GM12878 (cell line): ENCODE data around the gene CHCT1. TPM values are rescaled to one million over a fixed set of nuclear protein-coding genes. Genes with fewer than 3 reads are reported as not detected.

Source experiments
- ATAC-seq: fragments of 200-7000 bp; cut with Tn5 transposase; 3 replicates; pipeline ENCODE4 v1.9.1; 2020; ENCODE audit warnings: mild to moderate bottlenecking, moderate library complexity
- BruUV-seq: library from RNA; stranded (reverse); fragments of 400-500 nt; replicated peaks from 2 replicates; lab custom pipeline; 2021; lab: Mats Ljungman, UMichigan
- CTCF ChIA-PET: fragments of 300-600 bp; sonication (Branson Sonifier 250); formaldehyde crosslinking; extraction: SDS; loops from one replicate; lab custom pipeline; 2021; ENCODE audit warnings: inconsistent platforms; lab: Yijun Ruan, JAX
- POLR2A ChIA-PET: fragments of 350-600 bp; formaldehyde crosslinking; extraction: SDS; loops from one replicate; lab custom pipeline; 2021; ENCODE audit warnings: inconsistent platforms; lab: Charles Lee
- RAD21 ChIA-PET: fragments of 300-600 bp; sonication (Branson Sonifier 250); formaldehyde crosslinking; loops from one replicate; lab custom pipeline; 2023; ENCODE audit warnings: antibody characterized with exemption; ENCODE audit not compliant: unreplicated experiment; lab: Charles Lee
- SMC1A ChIA-PET: fragments of 300-600 bp; sonication (Branson Sonifier 250); formaldehyde crosslinking; loops from one replicate; lab custom pipeline; 2023; ENCODE audit not compliant: unreplicated experiment, uncharacterized antibody; lab: Charles Lee
- DNase-seq: peaks from one replicate; pipeline ENCODE4 v3.0.0-alpha.2; 2011; ENCODE audit warnings: low read depth, low spot score
- FAIRE-seq: peaks from 3 replicates; lab custom pipeline; 2011; peaks lifted over from hg19 to GRCh38; lab: Jason Lieb, UNC
- H2AFZ ChIP-seq: 2 replicates; pipeline ENCODE4 v1.6.0; 2011; ENCODE audit warnings: low read depth, low read length, control low read depth; ENCODE audit not compliant: control insufficient read depth
- H3K27ac ChIP-seq: 2 replicates; pipeline ENCODE4 v1.5.1; 2011; ENCODE audit warnings: control low read depth; ENCODE audit not compliant: control insufficient read depth, insufficient read depth
- H3K27me3 ChIP-seq, 2 experiments: replicated peaks in 1 of 2; 2 replicates each; pipeline versions ENCODE4 v1.6.0 to v1.6.1; 2011; ENCODE audit warnings: low read length in 1 of 2; ENCODE audit not compliant: control insufficient read depth in 2 of 2, insufficient read depth in 2 of 2
- H3K36me3 ChIP-seq, 2 experiments: 2 replicates each; pipeline ENCODE4 v1.5.1; 2011; ENCODE audit warnings: low read length in 1 of 2; ENCODE audit not compliant: control insufficient read depth in 2 of 2, insufficient read depth in 2 of 2
- H3K4me1 ChIP-seq: 2 replicates; pipeline ENCODE4 v1.6.1; 2011; ENCODE audit warnings: mild to moderate bottlenecking, low read length, moderate library complexity, mixed read lengths; ENCODE audit not compliant: control insufficient read depth, insufficient read depth
- H3K4me2 ChIP-seq: 2 replicates; pipeline ENCODE4 v1.6.0; 2011; ENCODE audit warnings: control low read depth; ENCODE audit not compliant: control insufficient read depth, insufficient read depth
- H3K4me3 ChIP-seq: fragments of 200-600 bp; sonication (generic); 2 replicates; pipeline ENCODE4 v1.5.1; 2016
- H3K79me2 ChIP-seq: 2 replicates; pipeline ENCODE4 v1.6.0; 2011; ENCODE audit warnings: low read length; ENCODE audit not compliant: control insufficient read depth, insufficient read depth
- H3K9ac ChIP-seq: 2 replicates; pipeline ENCODE4 v1.8.0; 2011; ENCODE audit warnings: low read length, control low read depth, mixed read lengths; ENCODE audit not compliant: control insufficient read depth, insufficient read depth
- H3K9me3 ChIP-seq: replicated peaks from 3 replicates; pipeline ENCODE4 v1.5.1; 2011; ENCODE audit warnings: mild to moderate bottlenecking, low read length; ENCODE audit not compliant: control insufficient read depth, insufficient read depth
- H4K20me1 ChIP-seq: 2 replicates; pipeline ENCODE4 v1.6.0; 2011; ENCODE audit not compliant: control insufficient read depth, insufficient read depth
- BHLHE40 ChIP-seq, 2 experiments: fragments of 450-650 bp in 1 of 2; IDR thresholded peaks; 2 replicates each; pipeline ENCODE4 v1.6.1; 2011 to 2017; ENCODE audit warnings: low read depth in 2 of 2, borderline replicate concordance in 1 of 2, improper control_type of control experiment in 1 of 2, low read length in 1 of 2, mild to moderate bottlenecking in 1 of 2
- CREM ChIP-seq: IDR thresholded peaks from 2 replicates; pipeline ENCODE4 v1.6.1; 2014; ENCODE audit warnings: antibody characterized with exemption, low read depth
- CTCF ChIP-seq, 3 experiments: IDR thresholded peaks in 2 of 3; conservative IDR thresholded peaks in 1 of 3; 2 replicates each; pipeline ENCODE4 v1.5.1; 2011; ENCODE audit warnings: low read depth in 3 of 3, low read length in 3 of 3, mild to moderate bottlenecking in 3 of 3, control low read depth in 2 of 3, moderate library complexity in 2 of 3, inconsistent platforms in 1 of 3, mixed read lengths in 1 of 3; ENCODE audit not compliant: control insufficient read depth in 2 of 3, insufficient read depth in 1 of 3; ENCODE audit errors: extremely low read depth in 1 of 3
- ESRRA ChIP-seq: IDR thresholded peaks from 2 replicates; pipeline ENCODE4 v1.6.1; 2012; ENCODE audit warnings: mild to moderate bottlenecking, low read length, improper control_type of control experiment
- FOXK2 ChIP-seq: fragments of 450-650 bp; IDR thresholded peaks from 2 replicates; pipeline ENCODE4 v1.6.1; 2017; ENCODE audit warnings: mild to moderate bottlenecking, moderate library complexity
- HDAC6 ChIP-seq: fragments of 200-600 bp; sonication (generic); IDR thresholded peaks from one replicate; pipeline ENCODE4 v1.8.0; 2017; ENCODE audit warnings: antibody characterized with exemption; ENCODE audit not compliant: unreplicated experiment
- HDGF ChIP-seq: fragments of 450-650 bp; IDR thresholded peaks from 2 replicates; pipeline ENCODE4 v1.6.1; 2016; ENCODE audit warnings: antibody characterized with exemption
- JUNB ChIP-seq: IDR thresholded peaks from 2 replicates; pipeline ENCODE4 v1.6.1; 2016; ENCODE audit warnings: antibody characterized with exemption, mild to moderate bottlenecking
- NBN ChIP-seq: fragments of 450-650 bp; IDR thresholded peaks from 2 replicates; pipeline ENCODE4 v1.6.1; 2016
- POLR2AphosphoS2 ChIP-seq: IDR thresholded peaks from 2 replicates; pipeline ENCODE4 v1.6.1; 2011; ENCODE audit warnings: low read depth, mild to moderate bottlenecking, low read length, improper control_type of control experiment, moderate library complexity
- SMAD1 ChIP-seq: fragments of 450-650 bp; IDR thresholded peaks from 2 replicates; pipeline ENCODE4 v1.6.1; 2018; ENCODE audit warnings: mild to moderate bottlenecking, low read depth; ENCODE audit not compliant: partially characterized antibody
- SMARCA5 ChIP-seq: fragments of 450-650 bp; IDR thresholded peaks from 2 replicates; pipeline ENCODE4 v1.6.1; 2017; ENCODE audit warnings: mild to moderate bottlenecking
- SPI1 ChIP-seq: IDR thresholded peaks from 2 replicates; pipeline ENCODE4 v1.6.1; 2011; ENCODE audit warnings: low read depth, mild to moderate bottlenecking, low read length, moderate library complexity, borderline replicate concordance; ENCODE audit not compliant: insufficient read depth
- ZNF217 ChIP-seq: fragments of 450-650 bp; IDR thresholded peaks from 2 replicates; pipeline ENCODE4 v1.6.1; 2017; ENCODE audit warnings: antibody characterized with exemption, mild to moderate bottlenecking
- ZNF274 ChIP-seq: IDR thresholded peaks from one replicate; pipeline ENCODE4 v1.8.0; 2011; ENCODE audit not compliant: insufficient read length, insufficient read depth
- WGBS: methylation state at CpG from one replicate; pipeline ENCODE4 v1.1.6; 2016; ENCODE audit warnings: low lambda C conversion rate; ENCODE audit not compliant: insufficient replicate concordance, insufficient coverage; ENCODE audit errors: missing lambda C conversion rate; 5-methylcytosine and 5-hydroxymethylcytosine counted together
- in situ Hi-C: fragments of 300-500 bp; cut with MboI; formaldehyde crosslinking; loops from 9 replicates; pipeline ENCODE4 v1.14.3; 2018; ENCODE audit warnings: mixed read lengths
- intact Hi-C: fragments of 100-400 bp; cut with micrococcal nuclease; formaldehyde crosslinking; loops from one replicate; pipeline ENCODE4 v1.14.2; 2022; ENCODE audit not compliant: unreplicated experiment
- polyA plus RNA-seq, 11 experiments: library from polyadenylated mRNA; depleted of rRNA in 4 of 11; unstranded in 6 of 11; stranded (reverse) in 5 of 11; fragments of >200 nt; fragmentation: Nextera tagmentation in 4 of 11; fragmentation: Illumina TruSeq in 1 of 11; extraction: Ambion mirVana in 4 of 11; extraction: Trizol in 1 of 11; gene quantifications; 1 replicate in 1 of 11; 2 replicates in 10 of 11; pipeline versions ENCODE4 v1.2.1 to v1.2.3, GENCODE V29; 2011 to 2016; ENCODE audit warnings: inconsistent platforms in 2 of 11, missing spikeins in 2 of 11, low read depth in 1 of 11
- total RNA-seq, 4 experiments: library from RNA; depleted of rRNA in 3 of 4; stranded (reverse); fragments of >200 nt in 3 of 4; fragmentation: Illumina TruSeq in 1 of 4; extraction: Trizol in 1 of 4; gene quantifications; 2 replicates each; pipeline versions ENCODE4 v1.2.1 to v1.2.3, GENCODE V29; 2013 to 2021
- TF ChIP-seq, protein P1 (sequence below): fragments of 150-350 bp; IDR thresholded peaks from 2 replicates; pipeline ENCODE4 v1.6.1; 2016; ENCODE audit warnings: low read depth, low read length

Gene CHCT1
- total and polyA plus RNA-seq, 10 of the 15 experiments (the other 5 are each of a cell fraction or from before 2014, with no cell fraction given): 0.23 to 0.35 TPM; not detected in 8

DNA sequence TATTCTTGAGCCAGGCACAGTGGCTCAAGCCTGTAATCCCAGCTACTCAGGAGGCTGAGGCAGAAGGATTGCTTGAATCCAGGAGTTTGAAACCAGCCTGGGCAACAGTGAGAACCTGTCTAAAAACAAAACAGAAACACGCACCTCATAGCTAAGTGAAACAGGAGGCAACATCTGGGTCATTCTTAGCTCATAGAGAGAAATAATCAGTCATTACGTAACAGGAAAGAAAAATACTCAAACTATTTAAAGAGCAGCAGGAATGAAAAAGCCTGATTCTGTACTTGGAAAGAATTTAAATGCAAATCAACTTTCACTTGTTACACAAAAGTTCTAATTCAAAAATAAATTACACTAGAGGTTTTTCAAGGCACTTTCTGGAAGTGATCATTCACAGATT lies 17.2 kb downstream of the CHCT1 start (continued):
- TF ChIP-seq SMARCA5 (no peak), ZNF274 (no peak), NBN (no peak), CREM (peak; percentile 74), ZNF217 (no peak), JUNB (peak; percentile 20; the same call in 1 of the 2 replicates)

- no TSS peak for BruUV-seq
- Histone ChIP-seq H3K4me1 (peaks cover 6% of the 10 kb centered on the region), H3K27ac (no peak overlapping the region), H3K36me3 (peaks cover 0 to 3% of the 10 kb centered on the region in 2 experiments; a peak in 1 of 4 replicates), H3K4me2 (no peak overlapping the region), H3K79me2 (no peaks in the 10 kb centered on the region), H3K9ac (no peak overlapping the region), H4K20me1 (no peaks in the 10 kb centered on the region), H2AFZ (no peak overlapping the region), H3K4me3 (no peak overlapping the region), H3K27me3 (no peaks in the 10 kb centered on the region), H3K9me3 (no peaks in the 10 kb centered on the region)
- ChIA-PET SMC1A (no interaction called here), RAD21 (no interaction called here), POLR2A (no interaction called here), CTCF (interaction anchor here (1.0 to 1.4 kb wide), 2 partner anchors 19 to 196 kb away, joined by 3 read pairs; no protein-coding TSS in a partner anchor)
- FAIRE-seq: no peak
- no peak for DNase-seq
- ATAC-seq: no peak
- intact Hi-C loops: no loop called here
- in situ Hi-C loops: no loop called here
- 96% methylated on average over 6 of the region's 6 CpGs for WGBS
- no peak for TF ChIP-seq CTCF (IDR thresholded peaks at IDR 0.05 in 2 of 3, conservative IDR thresholded peaks at IDR 0.05 in 1 of 3; ENCODE audit: control insufficient read depth in 2 of 3, extremely low read depth in 1 of 3, insufficient read depth in 1 of 3, low read depth in 3 of 3, low read length in 3 of 3)
- TF ChIP-seq HDAC6: no peak
- no peak for TF ChIP-seq ZNF274
- no peak for TF ChIP-seq SPI1
- TF ChIP-seq FOXK2: no peak
- TF ChIP-seq SMAD1: no peak
- TF ChIP-seq, protein P1, sequence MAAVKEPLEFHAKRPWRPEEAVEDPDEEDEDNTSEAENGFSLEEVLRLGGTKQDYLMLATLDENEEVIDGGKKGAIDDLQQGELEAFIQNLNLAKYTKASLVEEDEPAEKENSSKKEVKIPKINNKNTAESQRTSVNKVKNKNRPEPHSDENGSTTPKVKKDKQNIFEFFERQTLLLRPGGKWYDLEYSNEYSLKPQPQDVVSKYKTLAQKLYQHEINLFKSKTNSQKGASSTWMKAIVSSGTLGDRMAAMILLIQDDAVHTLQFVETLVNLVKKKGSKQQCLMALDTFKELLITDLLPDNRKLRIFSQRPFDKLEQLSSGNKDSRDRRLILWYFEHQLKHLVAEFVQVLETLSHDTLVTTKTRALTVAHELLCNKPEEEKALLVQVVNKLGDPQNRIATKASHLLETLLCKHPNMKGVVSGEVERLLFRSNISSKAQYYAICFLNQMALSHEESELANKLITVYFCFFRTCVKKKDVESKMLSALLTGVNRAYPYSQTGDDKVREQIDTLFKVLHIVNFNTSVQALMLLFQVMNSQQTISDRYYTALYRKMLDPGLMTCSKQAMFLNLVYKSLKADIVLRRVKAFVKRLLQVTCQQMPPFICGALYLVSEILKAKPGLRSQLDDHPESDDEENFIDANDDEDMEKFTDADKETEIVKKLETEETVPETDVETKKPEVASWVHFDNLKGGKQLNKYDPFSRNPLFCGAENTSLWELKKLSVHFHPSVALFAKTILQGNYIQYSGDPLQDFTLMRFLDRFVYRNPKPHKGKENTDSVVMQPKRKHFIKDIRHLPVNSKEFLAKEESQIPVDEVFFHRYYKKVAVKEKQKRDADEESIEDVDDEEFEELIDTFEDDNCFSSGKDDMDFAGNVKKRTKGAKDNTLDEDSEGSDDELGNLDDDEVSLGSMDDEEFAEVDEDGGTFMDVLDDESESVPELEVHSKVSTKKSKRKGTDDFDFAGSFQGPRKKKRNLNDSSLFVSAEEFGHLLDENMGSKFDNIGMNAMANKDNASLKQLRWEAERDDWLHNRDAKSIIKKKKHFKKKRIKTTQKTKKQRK: no peak
- no peak for TF ChIP-seq BHLHE40 (IDR thresholded peaks at IDR 0.05; ENCODE audit: borderline replicate concordance in 1 of 2, low read depth in 2 of 2, low read length in 1 of 2)
- TF ChIP-seq HDGF: no peak
- no peak for TF ChIP-seq ESRRA
- TF ChIP-seq POLR2AphosphoS2: no peak
These were observed 20.2 kb downstream of the CHCT1 start for GRCh38 chr17:60442271-60443173.
